ENCODE measurements around the gene DOCK3. TPM values are rescaled to one million over a fixed set of nuclear protein-coding genes. Genes with fewer than 3 reads are reported as not detected.

DOCK3 gene
- total and polyA plus RNA-seq, 9 donors, result 0.04 to 0.71 (median 0.27) TPM; not detected in 1

DNA sequence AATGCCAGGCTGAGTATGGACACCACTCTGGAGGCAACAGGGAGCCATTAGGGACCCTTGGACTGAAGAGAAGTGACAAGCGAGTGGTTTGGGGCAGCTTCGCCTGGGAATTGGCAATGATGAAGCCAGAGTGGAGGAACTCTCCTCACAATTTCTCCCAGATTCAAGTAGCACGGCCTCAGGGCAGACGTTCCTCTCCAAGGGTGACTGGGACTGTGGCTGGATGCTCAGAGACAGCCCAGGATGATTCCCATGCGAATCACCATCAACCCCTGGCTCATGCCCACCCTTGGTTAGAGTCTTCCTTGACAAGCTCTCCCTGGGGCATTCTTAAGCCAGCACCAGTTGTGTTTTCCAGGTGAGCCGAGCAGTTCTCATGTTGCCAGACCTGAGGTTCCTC lies 16.3 kb upstream of the DOCK3 start:
- H3K4me1 ChIP-seq (ENCODE audit: insufficient read depth), result no peaks in the 10 kb centered on the region
- H3K27me3 ChIP-seq, result no peaks in the 10 kb centered on the region
- no peak overlapping the region for H3K4me3 ChIP-seq
- no peaks in the 10 kb centered on the region for H3K9me3 ChIP-seq
- no peak for TF ChIP-seq CTCF (IDR thresholded peaks at IDR 0.05)
- H3K36me3 ChIP-seq, result no peaks in the 10 kb centered on the region
- 84 to 91% (median 90%) methylated on average over 6 of the region's 6 CpGs for WGBS, 3 donors
- no peak overlapping the region for H3K27ac ChIP-seq
- DNase-seq, result peak in 1 of 5 donors; percentile 0
- intact Hi-C loops (cut with DNase I), result no loop called here

DNA sequence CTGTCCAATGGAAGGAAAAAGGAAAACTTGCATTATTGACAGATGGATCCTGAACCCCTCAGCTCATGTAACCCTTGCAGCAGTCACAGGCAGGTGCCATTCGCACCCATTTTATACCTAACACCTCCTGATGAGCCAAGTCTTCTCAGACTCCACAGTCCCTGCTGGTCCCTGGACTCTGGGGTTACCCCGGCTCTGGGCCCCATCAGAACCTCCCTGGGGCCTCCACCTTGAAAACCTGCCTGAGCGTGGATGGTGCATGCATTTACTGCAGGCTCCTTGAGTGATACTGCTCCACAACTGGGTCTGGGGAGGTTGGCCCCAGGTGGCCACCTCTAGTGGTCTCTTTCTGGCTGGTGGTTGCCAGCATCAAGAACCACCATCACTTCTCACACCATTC lies 15.9 kb upstream of the DOCK3 start:
- Histone ChIP-seq H3K27me3 (no peaks in the 10 kb centered on the region), H3K4me1 (ENCODE audit: insufficient read depth) (no peaks in the 10 kb centered on the region), H3K4me3 (no peak overlapping the region), H3K27ac (no peak overlapping the region), H3K9me3 (no peaks in the 10 kb centered on the region), H3K36me3 (no peaks in the 10 kb centered on the region)
- WGBS, 3 donors, result 90 to 92% (median 92%) methylated on average over 3 of the region's 3 CpGs
- intact Hi-C loops (cut with DNase I), result no loop called here
- no peak for TF ChIP-seq EP300 (IDR thresholded peaks at IDR 0.05)
- TF ChIP-seq CTCF (IDR thresholded peaks at IDR 0.05), result no peak
- TF ChIP-seq POLR2A (IDR thresholded peaks at IDR 0.05), result no peak
- peak in 1 of 5 donors; percentile 4 for DNase-seq

GRCh38 chr3:50660386-50660785 lies 14.3 kb upstream of the DOCK3 start:
- Histone ChIP-seq H3K4me1 (ENCODE audit: insufficient read depth) (no peaks in the 10 kb centered on the region), H3K27me3 (no peaks in the 10 kb centered on the region), H3K9me3 (no peaks in the 10 kb centered on the region), H3K27ac (no peak overlapping the region), H3K36me3 (no peaks in the 10 kb centered on the region), H3K4me3 (no peak overlapping the region)
- 90 to 91% (median 90%) methylated on average over 10 of the region's 10 CpGs for WGBS, 3 donors
- no peak for TF ChIP-seq EP300 (IDR thresholded peaks at IDR 0.05)
- no peak for TF ChIP-seq CTCF (IDR thresholded peaks at IDR 0.05)
- TF ChIP-seq POLR2A (IDR thresholded peaks at IDR 0.05), result no peak
- peak in 1 of 5 donors; percentile 5 for DNase-seq
- intact Hi-C loops (cut with DNase I), result no loop called here

GRCh38 chr3:50661321-50661837 lies 13.3 kb upstream of the DOCK3 start:
- H3K9me3 ChIP-seq, result no peaks in the 10 kb centered on the region
- 72 to 75% (median 73%) methylated on average over 6 of the region's 6 CpGs for WGBS, 3 donors
- no peaks in the 10 kb centered on the region for H3K4me1 ChIP-seq (ENCODE audit: insufficient read depth)
- intact Hi-C loops (cut with DNase I), result no loop called here
- no peak overlapping the region for H3K4me3 ChIP-seq
- no peaks in the 10 kb centered on the region for H3K27me3 ChIP-seq
- TF ChIP-seq CTCF (IDR thresholded peaks at IDR 0.05), result no peak
- TF ChIP-seq POLR2A (IDR thresholded peaks at IDR 0.05), result no peak
- TF ChIP-seq EP300 (IDR thresholded peaks at IDR 0.05), result no peak
- peak in 1 of 5 donors; percentile 0 for DNase-seq
- H3K27ac ChIP-seq, result no peak overlapping the region
- H3K36me3 ChIP-seq, result no peaks in the 10 kb centered on the region

All from ovary (tissue), 9 donors.